Panc1 (cell line): Measurements from ENCODE around the gene TBC1D21. TPM values are rescaled to one million over a fixed set of nuclear protein-coding genes. Genes with fewer than 3 reads are reported as not detected.

Source experiments
- ATAC-seq: fragments of 200-7000 bp; cut with Tn5 transposase; 2 replicates; pipeline ENCODE4 v1.9.1; 2020; ENCODE audit warnings: mild to moderate bottlenecking, moderate library complexity
- BruUV-seq: library from RNA; stranded (reverse); fragments of 400-500 nt; replicated peaks from 2 replicates; lab custom pipeline; 2021; lab: Mats Ljungman, UMichigan
- CTCF ChIA-PET: fragments of 300-600 bp; sonication (Branson Sonifier 250); formaldehyde crosslinking; loops from one replicate; lab custom pipeline; 2022; ENCODE audit warnings: antibody characterized with exemption; lab: Charles Lee
- POLR2A ChIA-PET: fragments of 300-600 bp; sonication (Branson Sonifier 250); formaldehyde crosslinking; loops from one replicate; lab custom pipeline; 2022; ENCODE audit warnings: antibody characterized with exemption; lab: Charles Lee
- DNase-seq: peaks from one replicate; pipeline ENCODE4 v3.0.0-alpha.2; 2010; ENCODE audit warnings: low read depth, low spot score
- H3K27ac ChIP-seq: 2 replicates; pipeline ENCODE4 v1.5.1; 2011; ENCODE audit warnings: mild to moderate bottlenecking, low read length, inconsistent platforms
- H3K27me3 ChIP-seq: fragments of 200-500 bp; sonication (Bioruptor generic); 2 replicates; pipeline ENCODE4 v1.6.0; 2014; ENCODE audit warnings: low read length, inconsistent platforms; ENCODE audit not compliant: control insufficient read depth, insufficient read depth
- H3K36me3 ChIP-seq: fragments of 200-500 bp; sonication (Bioruptor generic); 2 replicates; pipeline ENCODE4 v1.5.1; 2014; ENCODE audit warnings: inconsistent platforms, mild to moderate bottlenecking, low read length, moderate library complexity; ENCODE audit not compliant: control insufficient read depth, insufficient read depth
- H3K4me1 ChIP-seq: 2 replicates; pipeline ENCODE4 v1.5.1; 2011; ENCODE audit warnings: inconsistent platforms, mild to moderate bottlenecking, low read length, moderate library complexity; ENCODE audit not compliant: control insufficient read depth, insufficient read depth
- H3K4me3 ChIP-seq, 2 experiments: 2 replicates each; pipeline ENCODE4 v1.5.1; 2011 to 2012; ENCODE audit warnings: low read depth in 2 of 2, low read length in 2 of 2, mild to moderate bottlenecking in 2 of 2, inconsistent platforms in 1 of 2, moderate library complexity in 1 of 2
- H3K9me3 ChIP-seq: fragments of 200-500 bp; sonication (Bioruptor generic); 2 replicates; pipeline ENCODE4 v1.5.1; 2014; ENCODE audit warnings: low read depth, mild to moderate bottlenecking, inconsistent platforms, low read length, moderate library complexity; ENCODE audit not compliant: control insufficient read depth, insufficient read depth
- CTCF ChIP-seq: fragments of 450-650 bp; IDR thresholded peaks from 2 replicates; pipeline ENCODE4 v1.5.1; 2017; ENCODE audit warnings: mild to moderate bottlenecking
- POLR2AphosphoS5 ChIP-seq: IDR thresholded peaks from 2 replicates; pipeline ENCODE4 v1.6.1; 2012; ENCODE audit warnings: mild to moderate bottlenecking, low read depth, low read length, moderate library complexity
- REST ChIP-seq, 2 experiments: IDR thresholded peaks; 2 replicates each; pipeline ENCODE4 v1.6.1; 2011 to 2012; ENCODE audit warnings: low read depth in 2 of 2, control low read depth in 1 of 2, low read length in 1 of 2, mild to moderate bottlenecking in 1 of 2, moderate library complexity in 1 of 2; ENCODE audit not compliant: insufficient read depth in 1 of 2
- SIN3A ChIP-seq: IDR thresholded peaks from 2 replicates; pipeline ENCODE4 v1.6.1; 2012; ENCODE audit warnings: low read depth, mild to moderate bottlenecking, low read length, moderate library complexity, borderline replicate concordance; ENCODE audit not compliant: insufficient read depth
- TCF7L2 ChIP-seq: IDR thresholded peaks from 2 replicates; pipeline ENCODE4 v1.6.1; 2011; ENCODE audit warnings: mild to moderate bottlenecking, low read depth, low read length, inconsistent platforms
- in situ Hi-C: cut with HindIII; loops from 2 replicates; pipeline ENCODE4 v1.10.0; 2016; ENCODE audit warnings: low sequenced_read_pairs, low pct_unique_long_range_greater_than_20kb
- intact Hi-C: fragments of 100-400 bp; cut with micrococcal nuclease; formaldehyde crosslinking; loops from one replicate; pipeline ENCODE4 v1.10.0; 2022; ENCODE audit not compliant: unreplicated experiment
- total RNA-seq: library from RNA; stranded (reverse); gene quantifications from one replicate; pipeline ENCODE4 v1.2.1, GENCODE V29; 2021; ENCODE audit not compliant: unreplicated experiment

Gene TBC1D21
- total RNA-seq, 1 experiment from 2014 or later = not detected

GRCh38 chr15:73892446-73893226 lies 19.3 kb downstream of the TBC1D21 start:
- Histone ChIP-seq H3K27ac (no peak overlapping the region), H3K4me3 (no peak overlapping the region), H3K9me3 (no peaks in the 10 kb centered on the region), H3K27me3 (peaks cover 2% of the 10 kb centered on the region; the same call in 1 of the 2 replicates), H3K4me1 (no peaks in the 10 kb centered on the region), H3K36me3 (no peaks in the 10 kb centered on the region)
- BruUV-seq = no TSS peak
- in situ Hi-C loops (no loop called here), intact Hi-C loops (no loop called here)
- TF ChIP-seq TCF7L2 (no peak), POLR2AphosphoS5 (no peak), REST (IDR thresholded peaks at IDR 0.05; ENCODE audit: insufficient read depth in 1 of 2, low read depth in 2 of 2, low read length in 1 of 2) (no peak), CTCF (no peak), SIN3A (no peak)
- ChIA-PET CTCF (interaction anchor here (2.0 kb wide), 1 partner anchor 19 kb away, joined by 6 read pairs; the partner anchor contains the start of gene TBC1D21), POLR2A (no interaction called here)
- DNase-seq = no peak
- ATAC-seq = no peak

GRCh38 chr15:73894133-73894814 lies 20.9 kb downstream of the TBC1D21 start:
- BruUV-seq = no TSS peak
- intact Hi-C loops (no loop called here), in situ Hi-C loops (no loop called here)
- ATAC-seq (no peak), DNase-seq (no peak)
- no peaks in the 10 kb centered on the region for H3K36me3 ChIP-seq
- H3K27ac ChIP-seq = no peak overlapping the region
- peaks cover 2% of the 10 kb centered on the region; the same call in 1 of the 2 replicates for H3K27me3 ChIP-seq
- TF ChIP-seq SIN3A (no peak), REST (IDR thresholded peaks at IDR 0.05; ENCODE audit: insufficient read depth in 1 of 2, low read depth in 2 of 2, low read length in 1 of 2) (no peak), TCF7L2 (no peak), CTCF (no peak), POLR2AphosphoS5 (no peak)
- no peaks in the 10 kb centered on the region for H3K9me3 ChIP-seq
- POLR2A ChIA-PET = interaction anchor here (0.6 kb wide), 1 partner anchor 709 kb away, joined by 3 read pairs; no protein-coding TSS in a partner anchor
- CTCF ChIA-PET = interaction anchor here (0.6 to 2.0 kb wide), 2 partner anchors 18 to 20 kb away, joined by 6 to 10 read pairs; partner anchors contain the start of gene TBC1D21
- no peak overlapping the region for H3K4me3 ChIP-seq
- H3K4me1 ChIP-seq = no peaks in the 10 kb centered on the region
